Mesenteric fat pad (tissue), 1 donor: ENCODE measurements around the gene TPP2. TPM values are rescaled to one million over a fixed set of nuclear protein-coding genes. Genes with fewer than 3 reads are reported as not detected.

Source experiments
- DNase-seq: peaks from one replicate; pipeline ENCODE4 v3.0.0-alpha.2; 2020; ENCODE audit warnings: low spot score
- total RNA-seq: library from RNA; stranded (reverse); fragmentation: NEBNext Ultra II Directional; extraction: Animal tissue kit (Norgen Biotek cat#: 25700); gene quantifications from one replicate; pipeline ENCODE4 v1.2.1, GENCODE V29; 2021
- donor health status: DM: yes; HTN: yes; CAD: no.

TPP2 gene
- total RNA-seq, 1 donor from 2014 or later, result 36.5 TPM

- DNase-seq, result no peak
Observed at GRCh38 chr13:102692491-102692826, 95.7 kb downstream of the TPP2 start.

GRCh38 chr13:102693250-102693649 is 96.5 kb downstream of the TPP2 start:
- no peak for DNase-seq

GRCh38 chr13:102693776-102694175 is 97.0 kb downstream of the TPP2 start:
- no peak for DNase-seq

GRCh38 chr13:102694937-102695336 is 98.2 kb downstream of the TPP2 start, which contains the start of gene METTL21C:
Gene METTL21C, minus strand, starts transcription at chr13:102695044. Its CDS starts 546 bp downstream, at chr13:102694498.
- DNase-seq, result no peak

- DNase-seq, result no peak
Observed at GRCh38 chr13:102696465-102696864, 99.7 kb downstream of the TPP2 start.

GRCh38 chr13:102697264-102697663 is 100.5 kb downstream of the TPP2 start:
- DNase-seq, result no peak

GRCh38 chr13:102697929-102698648 is 101.3 kb downstream of the TPP2 start:
- DNase-seq, result no peak

GRCh38 chr13:102698649-102698980 is 101.8 kb downstream of the TPP2 start:
- no peak for DNase-seq

- no peak for DNase-seq
Observed at GRCh38 chr13:102699504-102699903, 102.7 kb downstream of the TPP2 start.

GRCh38 chr13:102700088-102701031 is 103.6 kb downstream of the TPP2 start:
- DNase-seq, result no peak

GRCh38 chr13:102701331-102701730 is 104.5 kb downstream of the TPP2 start:
- DNase-seq, result no peak

GRCh38 chr13:102702965-102703725 is 106.4 kb downstream of the TPP2 start:
- DNase-seq, result no peak

- DNase-seq, result no peak
Observed at GRCh38 chr13:102703726-102704035, 106.9 kb downstream of the TPP2 start.

GRCh38 chr13:102704238-102705058 is 107.7 kb downstream of the TPP2 start:
- no peak for DNase-seq

GRCh38 chr13:102707467-102707866 is 110.7 kb downstream of the TPP2 start:
- DNase-seq, result no peak

- no peak for DNase-seq
Observed at GRCh38 chr13:102708211-102708610, 111.4 kb downstream of the TPP2 start.

- DNase-seq, result no peak
Observed at GRCh38 chr13:102708991-102709390, 112.2 kb downstream of the TPP2 start.

- DNase-seq, result no peak
Observed at GRCh38 chr13:102709536-102709935, 112.8 kb downstream of the TPP2 start.

GRCh38 chr13:102710261-102710679 is 113.5 kb downstream of the TPP2 start:
- DNase-seq, result no peak

- DNase-seq, result no peak
Observed at GRCh38 chr13:102715447-102715846, 118.7 kb downstream of the TPP2 start.

- DNase-seq, result no peak
Observed at GRCh38 chr13:102718746-102719145, 122.0 kb downstream of the TPP2 start.
